ENCODE results near the gene NLK. TPM values are rescaled to one million over a fixed set of nuclear protein-coding genes. Genes with fewer than 3 reads are reported as not detected.

The NLK gene
- total and polyA plus RNA-seq, 2 of the 13 experiments (the other 11 are each of a cell fraction or from before 2014, with no cell fraction given), result 13.4 to 14.6 TPM

DNA sequence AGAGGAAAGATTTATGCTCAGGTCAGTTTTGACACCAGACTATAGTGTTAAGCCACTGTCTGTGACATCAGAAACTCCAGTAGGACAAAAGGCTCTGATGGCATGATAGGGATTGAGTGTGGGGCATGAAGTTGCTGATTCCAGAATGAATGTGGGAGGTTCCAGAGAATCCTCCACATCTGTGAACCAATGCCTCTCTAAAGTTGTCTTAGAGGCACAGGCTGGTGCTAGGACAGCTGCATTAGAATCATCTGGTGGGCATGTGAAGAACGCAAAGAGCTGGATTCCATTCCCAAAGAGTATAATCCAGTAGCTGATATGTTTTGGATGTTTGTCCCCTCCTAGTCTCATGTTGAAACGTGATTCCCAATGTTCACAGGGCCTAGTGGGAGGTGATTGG, 32.1 kb upstream of the NLK start (continued):
- TF ChIP-seq THAP7 (CRISPR knock-in tag; IDR thresholded peaks at IDR 0.05) (no peak), SRSF9 (IDR thresholded peaks at IDR 0.05; ENCODE audit: borderline replicate concordance, insufficient read depth, low read depth, low read length, poor library complexity, severe bottlenecking) (no peak), SPEN (CRISPR knock-in tag; IDR thresholded peaks at IDR 0.05; ENCODE audit: low read depth) (no peak), ZNF703 (CRISPR knock-in tag; IDR thresholded peaks at IDR 0.05; ENCODE audit: borderline replicate concordance) (no peak), ZBTB20 (CRISPR knock-in tag; IDR thresholded peaks at IDR 0.05; ENCODE audit: borderline replicate concordance, low read depth) (no peak), ZNF446 (CRISPR knock-in tag; IDR thresholded peaks at IDR 0.05) (no peak)

- CTCF ChIA-PET (ENCODE audit: low intra/inter-chr PET ratio, low total read pairs), result no interaction called here
- no peak for DNase-seq (ENCODE audit: low spot score)
- TF ChIP-seq ZNF558 (CRISPR knock-in tag; IDR thresholded peaks at IDR 0.05; ENCODE audit: borderline replicate concordance), result no peak
- no peak for TF ChIP-seq ADNP (CRISPR knock-in tag; IDR thresholded peaks at IDR 0.05)
- no peak for TF ChIP-seq HNF4G (IDR thresholded peaks at IDR 0.05; ENCODE audit: borderline replicate concordance, low read depth, low read length)
- no peak for TF ChIP-seq HNF4G (CRISPR knock-in tag; IDR thresholded peaks at IDR 0.05; ENCODE audit: borderline replicate concordance, low read depth)
- TF ChIP-seq SP5 (CRISPR knock-in tag; IDR thresholded peaks at IDR 0.05; ENCODE audit: borderline replicate concordance, low read depth), result no peak
- no peak for TF ChIP-seq HBP1 (CRISPR knock-in tag; IDR thresholded peaks at IDR 0.05; ENCODE audit: low read depth)
- TF ChIP-seq, protein P1, sequence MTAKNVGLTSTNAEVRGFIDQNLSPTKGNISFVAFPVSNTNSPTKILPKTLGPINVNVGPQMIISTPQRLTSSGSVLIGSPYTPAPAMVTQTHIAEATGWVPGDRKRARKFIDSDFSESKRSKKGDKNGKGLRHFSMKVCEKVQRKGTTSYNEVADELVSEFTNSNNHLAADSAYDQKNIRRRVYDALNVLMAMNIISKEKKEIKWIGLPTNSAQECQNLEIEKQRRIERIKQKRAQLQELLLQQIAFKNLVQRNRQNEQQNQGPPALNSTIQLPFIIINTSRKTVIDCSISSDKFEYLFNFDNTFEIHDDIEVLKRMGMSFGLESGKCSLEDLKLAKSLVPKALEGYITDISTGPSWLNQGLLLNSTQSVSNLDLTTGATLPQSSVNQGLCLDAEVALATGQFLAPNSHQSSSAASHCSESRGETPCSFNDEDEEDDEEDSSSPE (CRISPR knock-in tag; IDR thresholded peaks at IDR 0.05), result no peak
- no peak for TF ChIP-seq SPEN (CRISPR knock-in tag; IDR thresholded peaks at IDR 0.05; ENCODE audit: low read depth)
These were observed 23.9 kb upstream of the NLK start for GRCh38 chr17:28018439-28019070.

More at GRCh38 chr17:28018439-28019070, 23.9 kb upstream of the NLK start:
- ATAC-seq, result no peak
- Histone ChIP-seq H3K4me2 (ENCODE audit: low read depth, low read length) (no peak overlapping the region), H3K4me3 (replicated peaks in 1 of 3; ENCODE audit: insufficient read depth in 1 of 3, low read depth in 2 of 3, low read length in 3 of 3) (no peak overlapping the region), H3K27me3 (ENCODE audit: control insufficient read depth in 1 of 2, insufficient read depth in 2 of 2, low read length in 2 of 2) (peaks cover 0 to 5% of the 10 kb centered on the region in 2 experiments; a peak in 1 of 5 replicates), H3K4me1 (ENCODE audit: insufficient read depth, low read length) (no peaks in the 10 kb centered on the region), H3K36me3 (replicated peaks in 1 of 2; ENCODE audit: control insufficient read depth in 1 of 2, insufficient read depth in 2 of 2, low read length in 2 of 2) (no peaks in the 10 kb centered on the region), H3K9ac (ENCODE audit: insufficient read depth, low read depth, low read length) (no peak overlapping the region), H2AFZ (ENCODE audit: low read length) (no peak overlapping the region), H3K27ac (ENCODE audit: extremely low read length, insufficient read depth, low read length) (no peak overlapping the region), H3K79me2 (ENCODE audit: insufficient read depth, low read length) (no peaks in the 10 kb centered on the region), H4K20me1 (ENCODE audit: insufficient read depth, low read length) (no peaks in the 10 kb centered on the region), H3K9me3 (ENCODE audit: low read length) (no peaks in the 10 kb centered on the region)
- in situ Hi-C loops (cut with HindIII; ENCODE audit: extremely low pct_ligation_motif_present, low pct_unique_long_range_greater_than_20kb) (no loop called here), intact Hi-C loops (cut with micrococcal nuclease; ENCODE audit: unreplicated experiment) (no loop called here)
- no peak for FAIRE-seq
- BruUV-seq (replicated peaks), result no TSS peak
- POLR2A ChIA-PET, result no interaction called here
- WGBS (ENCODE audit: low lambda C conversion rate), result 2% methylated on average over 4 of the region's 4 CpGs
